Measurements from ENCODE around the gene LRGUK. TPM values are rescaled to one million over a fixed set of nuclear protein-coding genes. Genes with fewer than 3 reads are reported as not detected.

LRGUK gene
- total and polyA plus RNA-seq, 2 donors from 2014 or later = 0.19 to 3.8 TPM

GRCh38 chr7:134167250-134167649 lies 40.1 kb downstream of the LRGUK start:
- Histone ChIP-seq H3K4me3 (ENCODE audit: low read length in 3 of 3) (no peak overlapping the region), H3K27ac (ENCODE audit: low read depth in 2 of 2, low read length in 2 of 2) (no peak overlapping the region), H3K36me3 (ENCODE audit: control insufficient read depth in 2 of 3, insufficient read depth in 3 of 3, low read length in 3 of 3) (no peaks in the 10 kb centered on the region), H3K9me3 (ENCODE audit: control insufficient read depth in 2 of 3, insufficient read depth in 1 of 3, low read length in 3 of 3) (no peaks in the 10 kb centered on the region), H3K27me3 (ENCODE audit: control insufficient read depth, insufficient read depth, low read length) (no peaks in the 10 kb centered on the region), H3K9ac (ENCODE audit: low read length in 3 of 3) (no peak overlapping the region), H3K4me1 (ENCODE audit: control insufficient read depth in 2 of 3, insufficient read depth in 2 of 3, low read depth in 1 of 3, low read length in 3 of 3) (no peaks in the 10 kb centered on the region)
- no peak for FAIRE-seq
- TF ChIP-seq, protein P1, sequence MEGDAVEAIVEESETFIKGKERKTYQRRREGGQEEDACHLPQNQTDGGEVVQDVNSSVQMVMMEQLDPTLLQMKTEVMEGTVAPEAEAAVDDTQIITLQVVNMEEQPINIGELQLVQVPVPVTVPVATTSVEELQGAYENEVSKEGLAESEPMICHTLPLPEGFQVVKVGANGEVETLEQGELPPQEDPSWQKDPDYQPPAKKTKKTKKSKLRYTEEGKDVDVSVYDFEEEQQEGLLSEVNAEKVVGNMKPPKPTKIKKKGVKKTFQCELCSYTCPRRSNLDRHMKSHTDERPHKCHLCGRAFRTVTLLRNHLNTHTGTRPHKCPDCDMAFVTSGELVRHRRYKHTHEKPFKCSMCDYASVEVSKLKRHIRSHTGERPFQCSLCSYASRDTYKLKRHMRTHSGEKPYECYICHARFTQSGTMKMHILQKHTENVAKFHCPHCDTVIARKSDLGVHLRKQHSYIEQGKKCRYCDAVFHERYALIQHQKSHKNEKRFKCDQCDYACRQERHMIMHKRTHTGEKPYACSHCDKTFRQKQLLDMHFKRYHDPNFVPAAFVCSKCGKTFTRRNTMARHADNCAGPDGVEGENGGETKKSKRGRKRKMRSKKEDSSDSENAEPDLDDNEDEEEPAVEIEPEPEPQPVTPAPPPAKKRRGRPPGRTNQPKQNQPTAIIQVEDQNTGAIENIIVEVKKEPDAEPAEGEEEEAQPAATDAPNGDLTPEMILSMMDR (IDR thresholded peaks at IDR 0.05; ENCODE audit: borderline replicate concordance, extremely low read depth, insufficient read depth) = no peak
- DNase-seq = no peak
- intact Hi-C loops (cut with DNase I) = no loop called here

DNA sequence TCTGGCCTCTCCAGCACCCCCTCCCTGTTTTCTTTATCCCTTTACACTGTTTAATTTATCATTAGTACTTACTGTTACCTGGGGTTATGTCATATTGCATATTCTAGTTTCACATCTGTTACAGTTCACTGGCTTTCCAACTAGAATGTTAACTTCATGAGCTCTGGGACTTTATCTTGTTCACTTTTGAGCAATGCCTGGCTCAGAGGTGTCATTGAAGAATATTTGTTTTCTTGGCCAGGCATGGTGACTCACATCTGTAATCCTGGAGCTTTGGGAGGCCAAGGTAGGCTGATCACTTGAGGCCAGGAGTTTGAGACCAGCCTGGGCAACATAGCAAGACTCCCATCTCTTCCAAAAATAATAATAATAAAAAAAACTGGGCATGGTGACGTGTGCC lies 40.7 kb downstream of the LRGUK start:
- TF ChIP-seq, protein P1 (IDR thresholded peaks at IDR 0.05; ENCODE audit: borderline replicate concordance, extremely low read depth, insufficient read depth) = no peak
- Histone ChIP-seq H3K4me3 (ENCODE audit: low read length in 3 of 3) (no peak overlapping the region), H3K9ac (ENCODE audit: low read length in 3 of 3) (no peak overlapping the region), H3K27ac (ENCODE audit: low read depth in 2 of 2, low read length in 2 of 2) (no peak overlapping the region), H3K27me3 (ENCODE audit: control insufficient read depth, insufficient read depth, low read length) (no peaks in the 10 kb centered on the region), H3K4me1 (ENCODE audit: control insufficient read depth in 2 of 3, insufficient read depth in 2 of 3, low read depth in 1 of 3, low read length in 3 of 3) (no peaks in the 10 kb centered on the region), H3K36me3 (ENCODE audit: control insufficient read depth in 2 of 3, insufficient read depth in 3 of 3, low read length in 3 of 3) (no peaks in the 10 kb centered on the region), H3K9me3 (ENCODE audit: control insufficient read depth in 2 of 3, insufficient read depth in 1 of 3, low read length in 3 of 3) (no peaks in the 10 kb centered on the region)
- FAIRE-seq (no peak), DNase-seq (no peak)
- intact Hi-C loops (cut with DNase I) = no loop called here

DNA sequence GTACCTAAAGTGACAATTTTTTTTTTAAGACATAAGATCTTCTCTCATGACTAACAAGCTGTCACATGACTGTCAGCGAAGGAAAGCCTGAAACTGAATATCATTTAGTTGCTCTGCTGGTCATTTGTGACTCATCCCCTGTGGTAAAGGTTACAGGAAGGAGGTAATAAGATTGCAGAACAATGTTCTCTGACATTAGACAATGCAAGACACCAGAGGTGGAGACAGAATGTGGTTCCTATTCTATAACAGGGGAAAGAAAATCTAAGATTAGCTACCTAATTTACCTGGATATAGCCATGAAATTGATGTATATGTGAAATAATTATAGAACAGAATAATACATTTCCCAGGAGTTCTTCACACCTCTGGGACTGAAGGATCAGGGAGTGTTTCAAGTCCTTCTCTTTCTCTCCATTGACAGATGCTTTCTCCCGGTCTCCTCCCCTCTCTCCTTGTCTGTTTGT lies 47.7 kb downstream of the LRGUK start:
- intact Hi-C loops (cut with DNase I) = no loop called here
- H3K27me3 ChIP-seq (ENCODE audit: control insufficient read depth, insufficient read depth, low read length) = no peaks in the 10 kb centered on the region
- no peak overlapping the region for H3K9ac ChIP-seq (ENCODE audit: low read length in 3 of 3)
- H3K27ac ChIP-seq (ENCODE audit: low read depth in 2 of 2, low read length in 2 of 2) = no peak overlapping the region
- no peaks in the 10 kb centered on the region for H3K4me1 ChIP-seq (ENCODE audit: control insufficient read depth in 2 of 3, insufficient read depth in 2 of 3, low read depth in 1 of 3, low read length in 3 of 3)
- H3K4me3 ChIP-seq (ENCODE audit: low read length in 3 of 3) = no peak overlapping the region
- H3K36me3 ChIP-seq (ENCODE audit: control insufficient read depth in 2 of 3, insufficient read depth in 3 of 3, low read length in 3 of 3) = no peaks in the 10 kb centered on the region
- H3K9me3 ChIP-seq (ENCODE audit: control insufficient read depth in 2 of 3, insufficient read depth in 1 of 3, low read length in 3 of 3) = no peaks in the 10 kb centered on the region
- no peak for FAIRE-seq
- TF ChIP-seq, protein P1 (IDR thresholded peaks at IDR 0.05; ENCODE audit: borderline replicate concordance, extremely low read depth, insufficient read depth) = no peak
- peak in 2 of 5 donors; percentile 47 to 49 for DNase-seq

All from kidney (tissue), 14 donors.